Calu3 (cell line): ENCODE results near the gene HIF1A. TPM values are rescaled to one million over a fixed set of nuclear protein-coding genes. Genes with fewer than 3 reads are reported as not detected.

Experiments
- BruUV-seq: library from RNA; stranded (reverse); fragments of 400-500 nt; replicated peaks from 2 replicates; lab custom pipeline; 2021; lab: Mats Ljungman, UMichigan
- CTCF ChIA-PET: fragments of 300-600 bp; sonication (Branson Sonifier 250); formaldehyde crosslinking; loops from one replicate; lab custom pipeline; 2022; ENCODE audit warnings: antibody characterized with exemption; lab: Charles Lee
- DNase-seq: peaks from one replicate; pipeline ENCODE4 v3.0.0; 2022
- H3K27ac Mint-ChIP-seq: one replicate; pipeline ENCODE4 v1.8.0; 2022; ENCODE audit warnings: mixed read lengths; ENCODE audit not compliant: unreplicated experiment
- H3K27me3 Mint-ChIP-seq: one replicate; pipeline ENCODE4 v1.8.0; 2022; ENCODE audit warnings: mixed read lengths; ENCODE audit not compliant: unreplicated experiment
- H3K36me3 Mint-ChIP-seq: one replicate; pipeline ENCODE4 v1.8.0; 2022; ENCODE audit warnings: mild to moderate bottlenecking, moderate library complexity, mixed read lengths; ENCODE audit not compliant: insufficient read depth, unreplicated experiment
- H3K4me1 Mint-ChIP-seq: one replicate; pipeline ENCODE4 v1.8.0; 2022; ENCODE audit warnings: mild to moderate bottlenecking, low read depth, mixed read lengths; ENCODE audit not compliant: unreplicated experiment
- H3K4me3 Mint-ChIP-seq: one replicate; pipeline ENCODE4 v1.8.0; 2022; ENCODE audit warnings: mild to moderate bottlenecking, low read depth, moderate library complexity, mixed read lengths; ENCODE audit not compliant: unreplicated experiment
- H3K9me3 Mint-ChIP-seq: one replicate; pipeline ENCODE4 v1.8.0; 2022; ENCODE audit warnings: low read depth, mixed read lengths; ENCODE audit not compliant: unreplicated experiment
- intact Hi-C: fragments of 100-400 bp; cut with micrococcal nuclease; formaldehyde crosslinking; loops from one replicate; pipeline ENCODE4 v1.10.0; 2022; ENCODE audit not compliant: unreplicated experiment
- total RNA-seq: library from RNA; stranded (reverse); gene quantifications from 2 replicates; pipeline ENCODE4 v1.2.3, GENCODE V29; 2022
- TF ChIP-seq, protein P1 (sequence below): fragments of 200-600 bp; IDR thresholded peaks from one replicate; pipeline ENCODE4 v1.8.0; 2022; ENCODE audit warnings: antibody characterized with exemption; ENCODE audit not compliant: unreplicated experiment

The HIF1A gene
- total RNA-seq, 1 experiment from 2014 or later = 229 TPM

DNA sequence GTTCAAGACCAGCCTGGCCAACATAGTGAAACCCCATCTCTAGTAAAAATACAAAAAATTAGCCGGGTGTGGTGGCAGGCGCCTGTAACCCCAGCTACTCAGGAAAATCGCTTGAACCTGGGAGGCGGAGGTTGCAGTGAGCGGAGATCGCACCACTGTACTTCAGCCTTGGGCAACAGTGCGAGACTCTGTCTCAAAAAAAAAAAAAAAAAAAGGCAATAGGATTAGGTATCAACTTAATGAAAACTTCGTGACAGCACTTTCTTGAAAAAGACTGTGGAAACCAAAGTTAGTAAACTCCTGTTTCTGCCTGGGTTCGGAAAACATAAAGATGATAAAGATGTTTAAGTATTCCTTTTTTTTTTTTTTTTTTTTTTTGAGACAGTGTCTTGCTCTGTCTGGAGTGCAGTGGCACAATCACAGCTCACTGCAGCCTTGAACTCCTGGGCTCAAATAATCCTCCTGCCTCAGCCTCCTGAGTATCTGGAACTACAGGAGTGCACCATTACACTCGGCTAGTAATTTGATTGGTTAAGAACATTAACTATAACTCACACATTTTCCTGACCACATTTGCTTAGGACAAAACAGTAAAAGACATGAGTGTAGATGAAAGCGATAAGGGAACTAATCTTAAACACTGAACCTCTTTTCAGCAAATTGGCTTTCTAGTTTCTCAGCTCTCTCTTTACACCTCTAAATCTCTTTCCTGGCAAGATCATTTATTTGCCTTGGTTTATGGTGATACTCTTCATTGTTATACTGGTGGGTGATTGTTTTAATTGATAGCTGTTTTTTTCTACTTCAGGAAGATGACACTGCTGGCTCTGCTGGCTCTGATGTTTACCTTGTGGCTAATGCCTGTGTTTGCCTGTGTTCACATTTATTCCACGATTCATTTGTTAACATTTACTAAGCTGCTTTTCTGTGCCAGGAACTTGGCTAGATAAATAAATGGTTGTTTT is 15.8 kb downstream of the HIF1A start:
- TF ChIP-seq, protein P1, sequence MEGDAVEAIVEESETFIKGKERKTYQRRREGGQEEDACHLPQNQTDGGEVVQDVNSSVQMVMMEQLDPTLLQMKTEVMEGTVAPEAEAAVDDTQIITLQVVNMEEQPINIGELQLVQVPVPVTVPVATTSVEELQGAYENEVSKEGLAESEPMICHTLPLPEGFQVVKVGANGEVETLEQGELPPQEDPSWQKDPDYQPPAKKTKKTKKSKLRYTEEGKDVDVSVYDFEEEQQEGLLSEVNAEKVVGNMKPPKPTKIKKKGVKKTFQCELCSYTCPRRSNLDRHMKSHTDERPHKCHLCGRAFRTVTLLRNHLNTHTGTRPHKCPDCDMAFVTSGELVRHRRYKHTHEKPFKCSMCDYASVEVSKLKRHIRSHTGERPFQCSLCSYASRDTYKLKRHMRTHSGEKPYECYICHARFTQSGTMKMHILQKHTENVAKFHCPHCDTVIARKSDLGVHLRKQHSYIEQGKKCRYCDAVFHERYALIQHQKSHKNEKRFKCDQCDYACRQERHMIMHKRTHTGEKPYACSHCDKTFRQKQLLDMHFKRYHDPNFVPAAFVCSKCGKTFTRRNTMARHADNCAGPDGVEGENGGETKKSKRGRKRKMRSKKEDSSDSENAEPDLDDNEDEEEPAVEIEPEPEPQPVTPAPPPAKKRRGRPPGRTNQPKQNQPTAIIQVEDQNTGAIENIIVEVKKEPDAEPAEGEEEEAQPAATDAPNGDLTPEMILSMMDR = no peak
- no peaks in the 10 kb centered on the region for H3K9me3 Mint-ChIP-seq
- DNase-seq = no peak
- no peaks in the 10 kb centered on the region for H3K27me3 Mint-ChIP-seq
- H3K27ac Mint-ChIP-seq = peak overlapping the region; percentile 15
- H3K4me3 Mint-ChIP-seq = no peak overlapping the region
- CTCF ChIA-PET = interaction anchor here (0.6 kb wide), 1 partner anchor 46 kb away, joined by 5 read pairs; no protein-coding TSS in a partner anchor
- H3K4me1 Mint-ChIP-seq = peaks cover 47% of the 10 kb centered on the region
- no TSS peak for BruUV-seq
- intact Hi-C loops = no loop called here
- H3K36me3 Mint-ChIP-seq = peaks cover 33% of the 10 kb centered on the region

DNA sequence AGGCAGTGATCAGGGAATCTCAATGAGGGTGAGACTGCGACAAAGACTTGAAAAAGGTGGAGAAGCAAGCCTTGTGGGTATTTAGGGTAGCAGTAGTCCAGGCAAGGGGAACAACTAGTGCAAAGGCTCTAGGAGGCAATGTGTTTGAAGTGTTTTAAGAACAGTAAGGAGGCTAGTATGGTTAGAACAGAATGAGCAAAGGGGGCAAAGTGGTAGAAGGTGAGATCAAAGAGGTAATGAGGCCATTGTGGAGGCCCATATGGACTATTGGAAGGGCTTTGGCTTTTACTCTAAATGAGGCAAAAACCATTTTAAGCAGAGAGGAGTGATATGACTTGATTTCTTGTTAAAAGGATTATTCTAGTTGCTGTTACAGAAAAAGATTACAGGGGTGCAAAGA is 16.8 kb downstream of the HIF1A start:
- TF ChIP-seq, protein P1 = no peak
- no TSS peak for BruUV-seq
- Mint-ChIP-seq H3K27me3 (no peaks in the 10 kb centered on the region), H3K4me3 (peak overlapping the region; percentile 1), H3K4me1 (peaks cover 38% of the 10 kb centered on the region), H3K9me3 (no peaks in the 10 kb centered on the region), H3K36me3 (peaks cover 29% of the 10 kb centered on the region), H3K27ac (peak overlapping the region; percentile 3)
- CTCF ChIA-PET = no interaction called here
- DNase-seq = no peak
- intact Hi-C loops = no loop called here

DNA sequence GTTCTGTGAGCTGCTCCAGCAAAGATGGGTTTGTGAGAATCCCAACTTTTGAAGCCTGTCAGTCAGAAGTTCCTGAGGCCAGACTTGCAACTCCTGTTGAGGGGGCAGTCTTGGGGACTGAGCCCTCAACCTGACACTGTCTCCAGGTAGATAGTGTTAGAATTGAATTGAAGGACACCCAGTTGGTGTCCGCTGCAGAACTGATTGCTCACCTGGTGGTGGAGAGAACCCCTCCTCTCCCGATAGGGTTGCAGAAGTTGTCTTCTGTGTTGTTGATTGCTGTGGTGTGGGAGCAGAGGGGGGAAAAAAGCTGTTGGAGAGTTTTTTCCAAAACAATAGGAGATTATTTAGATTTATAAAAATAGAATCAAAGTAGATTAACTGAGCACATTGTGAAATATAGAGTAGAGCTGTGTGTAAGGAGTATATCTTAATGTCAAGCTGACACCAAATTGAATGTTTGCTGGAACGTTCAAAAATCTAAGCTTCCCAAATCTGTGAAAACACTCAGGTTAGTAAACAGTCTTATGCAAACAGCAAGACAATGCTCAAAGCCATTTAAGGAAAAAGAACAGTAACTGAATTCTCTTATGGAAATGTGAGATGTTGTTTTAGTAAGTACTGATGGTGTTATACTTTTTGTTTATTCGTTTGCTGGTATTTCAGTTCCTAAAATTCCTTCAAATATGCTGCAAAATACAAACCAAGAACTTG is 18.6 kb downstream of the HIF1A start:
- TF ChIP-seq, protein P1 = no peak
- peak overlapping the region; percentile 4 for H3K27ac Mint-ChIP-seq
- peaks cover 30% of the 10 kb centered on the region for H3K36me3 Mint-ChIP-seq
- H3K9me3 Mint-ChIP-seq = no peaks in the 10 kb centered on the region
- intact Hi-C loops = no loop called here
- no TSS peak for BruUV-seq
- DNase-seq = no peak
- CTCF ChIA-PET = interaction anchor here (0.5 kb wide), 1 partner anchor 167 kb away, joined by 3 read pairs; no protein-coding TSS in a partner anchor
- H3K27me3 Mint-ChIP-seq = no peaks in the 10 kb centered on the region
- H3K4me1 Mint-ChIP-seq = peaks cover 43% of the 10 kb centered on the region
- H3K4me3 Mint-ChIP-seq = peak overlapping the region; percentile 34

DNA sequence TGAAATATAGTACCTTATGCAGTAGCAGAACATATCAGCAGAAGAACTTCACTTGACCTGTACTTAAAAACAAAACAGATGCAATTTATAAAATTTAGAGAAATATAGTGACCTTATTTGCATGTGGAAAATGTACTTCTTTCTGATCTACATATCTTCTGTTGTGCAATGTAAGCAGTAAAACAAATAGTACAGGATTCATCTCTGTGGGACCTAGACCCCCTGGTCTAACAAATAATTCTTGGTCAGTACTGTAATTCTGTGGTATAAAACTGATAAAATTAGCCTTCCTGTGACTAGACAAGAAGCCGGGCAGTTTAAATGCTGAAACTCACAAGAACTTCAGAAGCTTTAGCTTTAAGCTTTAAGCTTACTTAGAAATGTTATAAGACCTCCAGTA is 21.6 kb downstream of the HIF1A start:
- H3K4me1 Mint-ChIP-seq = peaks cover 39% of the 10 kb centered on the region
- H3K9me3 Mint-ChIP-seq = no peaks in the 10 kb centered on the region
- DNase-seq = no peak
- H3K4me3 Mint-ChIP-seq = no peak overlapping the region
- H3K27ac Mint-ChIP-seq = no peak overlapping the region
- CTCF ChIA-PET = no interaction called here
- no peaks in the 10 kb centered on the region for H3K27me3 Mint-ChIP-seq
- intact Hi-C loops = no loop called here
- TF ChIP-seq, protein P1 = no peak
- peaks cover 41% of the 10 kb centered on the region for H3K36me3 Mint-ChIP-seq
- no TSS peak for BruUV-seq
